Fibroblast of the aortic adventitia (primary cell): ENCODE results near the gene SH3RF3. TPM values are rescaled to one million over a fixed set of nuclear protein-coding genes. Genes with fewer than 3 reads are reported as not detected.

ENCODE experiments used
- DNase-seq: peaks from one replicate; pipeline ENCODE4 v3.0.0-alpha.2; 2010; ENCODE audit warnings: low read depth
- H3K4me3 ChIP-seq: 2 replicates; pipeline ENCODE4 v1.5.1; 2011; ENCODE audit warnings: low read depth, mild to moderate bottlenecking, control low read depth, low read length, moderate library complexity
- CTCF ChIP-seq: IDR thresholded peaks from 2 replicates; pipeline ENCODE4 v1.5.1; 2011; ENCODE audit warnings: mild to moderate bottlenecking, low read length, control low read depth, inconsistent platforms; ENCODE audit not compliant: insufficient read depth
- total RNA-seq: library from RNA; depleted of rRNA; stranded (reverse); fragments of >200 nt; gene quantifications from 2 replicates; pipeline ENCODE4 v1.2.3, GENCODE V29; 2012; ENCODE audit warnings: low replicate concordance

SH3RF3 gene
- total RNA-seq, 1 donor = 8.4 TPM

- DNase-seq = no peak
These were observed 175.2 kb downstream of the SH3RF3 start for GRCh38 chr2:109304242-109304641.

GRCh38 chr2:109304731-109305470 is 175.9 kb downstream of the SH3RF3 start:
- TF ChIP-seq CTCF = no peak
- no peak overlapping the region for H3K4me3 ChIP-seq
- DNase-seq = no peak

More at GRCh38 chr2:109304242-109304641, 175.2 kb downstream of the SH3RF3 start:
- TF ChIP-seq CTCF = no peak
- H3K4me3 ChIP-seq = no peak overlapping the region

GRCh38 chr2:109305490-109306167 is 176.6 kb downstream of the SH3RF3 start:
- no peak for TF ChIP-seq CTCF
- DNase-seq = no peak
- H3K4me3 ChIP-seq = no peak overlapping the region

GRCh38 chr2:109306190-109306589 is 177.2 kb downstream of the SH3RF3 start:
- no peak for DNase-seq
- TF ChIP-seq CTCF = no peak
- H3K4me3 ChIP-seq = no peak overlapping the region

- H3K4me3 ChIP-seq = no peak overlapping the region
- DNase-seq = no peak
- TF ChIP-seq CTCF = no peak
These were observed 182.8 kb downstream of the SH3RF3 start for GRCh38 chr2:109311771-109312170.

- no peak for TF ChIP-seq CTCF
- no peak for DNase-seq
- H3K4me3 ChIP-seq = no peak overlapping the region
These were observed 183.9 kb downstream of the SH3RF3 start for GRCh38 chr2:109312902-109313301.
